Heart left ventricle (tissue), 13 donors: ENCODE data around the gene MAGEB6.

Experiments used
- CTCF ChIP-seq, 12 donors: fragments of 200-600 bp; sonication (generic) in 4 of 12; IDR thresholded peaks; one replicate each; pipeline versions ENCODE4 v1.5.0 to v1.8.0; 2018 to 2022; ENCODE audit warnings: antibody characterized with exemption in 12 of 12, mild to moderate bottlenecking in 5 of 12
- POLR2A ChIP-seq, 2 donors: fragments of 450-650 bp; IDR thresholded peaks; one replicate each; pipeline ENCODE4 v1.6.1; 2017; ENCODE audit warnings: antibody characterized with exemption in 2 of 2, mild to moderate bottlenecking in 2 of 2, moderate library complexity in 2 of 2
- donor health status: ischemic (EF 13 %, LVEDD 7.1; RV severe dilation, severe dysfunction).
- donor health status: DM: no; HTN: yes; CAD: no.
- donor health status: DM: no; HTN: no; CAD: no.
- donor health status: ischemic (EF 25% LVEDD 6.9; RV normal size, moderate dysfunction).
- donor health status: ischemic (EF 25% LVEDD 5.7; RV mildly dilated, moderate dysfunction).
- donor health status: ischemic (EF 35%, LVEDD 5.7; RV mildly dilated, moderate dysfunction).
- donor health status: nonischemic (EF 11% LVEDD 7.7; RV severe dilation, severe dysfunction).
- donor health status: DM: yes; HTN: yes; CAD: no.
- donor health status: PGD.
- donor health status: ischemic (EF 29% LVEDD 5.4; RV normal size, mild dysfunction).
- donor health status: nonischemic (EF 23%, LVEDD 6.1; RV moderate dilation, normal function).

- TF ChIP-seq CTCF (IDR thresholded peaks at IDR 0.05) (no peak), POLR2A (IDR thresholded peaks at IDR 0.05) (no peak)
Measured at GRCh38 chrX:26219351-26219750, 27.1 kb downstream of the MAGEB6 start.
